NCI-H510A (cell line): ENCODE data around the gene PI16.

Experiments
- DNase-seq: peaks from one replicate; lab custom pipeline; 2025; lab: John Stamatoyannopoulos, UW

Gene PI16, protein sequence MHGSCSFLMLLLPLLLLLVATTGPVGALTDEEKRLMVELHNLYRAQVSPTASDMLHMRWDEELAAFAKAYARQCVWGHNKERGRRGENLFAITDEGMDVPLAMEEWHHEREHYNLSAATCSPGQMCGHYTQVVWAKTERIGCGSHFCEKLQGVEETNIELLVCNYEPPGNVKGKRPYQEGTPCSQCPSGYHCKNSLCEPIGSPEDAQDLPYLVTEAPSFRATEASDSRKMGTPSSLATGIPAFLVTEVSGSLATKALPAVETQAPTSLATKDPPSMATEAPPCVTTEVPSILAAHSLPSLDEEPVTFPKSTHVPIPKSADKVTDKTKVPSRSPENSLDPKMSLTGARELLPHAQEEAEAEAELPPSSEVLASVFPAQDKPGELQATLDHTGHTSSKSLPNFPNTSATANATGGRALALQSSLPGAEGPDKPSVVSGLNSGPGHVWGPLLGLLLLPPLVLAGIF

DNA sequence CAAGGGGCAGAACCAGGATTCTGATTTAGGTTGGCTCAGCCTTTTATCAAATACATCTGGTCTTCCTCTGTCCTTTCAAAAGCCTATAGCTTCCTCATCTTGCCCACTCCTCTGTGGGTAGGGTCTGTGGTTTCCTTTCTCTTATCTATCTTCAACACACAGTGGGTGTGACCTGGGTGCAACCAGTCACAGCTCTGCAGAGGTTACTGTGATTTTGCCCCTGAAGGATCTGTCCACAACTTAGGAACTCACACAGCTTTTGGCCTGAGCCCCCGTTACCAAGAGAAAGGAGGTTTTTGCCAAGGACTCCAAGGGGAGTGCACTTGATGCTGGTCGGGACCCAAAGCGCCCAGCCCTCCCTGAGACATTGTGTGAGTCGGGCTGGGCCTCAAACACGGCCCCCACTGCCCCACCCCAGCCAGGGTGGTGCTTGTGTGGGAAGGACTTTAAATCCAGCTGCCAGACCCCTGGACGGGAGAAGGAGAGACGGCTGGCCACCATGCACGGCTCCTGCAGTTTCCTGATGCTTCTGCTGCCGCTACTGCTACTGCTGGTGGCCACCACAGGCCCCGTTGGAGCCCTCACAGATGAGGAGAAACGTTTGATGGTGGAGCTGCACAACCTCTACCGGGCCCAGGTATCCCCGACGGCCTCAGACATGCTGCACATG lies at the start of gene PI16:
TSS of gene PI16 (plus strand) at position 477 of the 670 bp plus-strand sequence. CDS start at position 500, 23 bp downstream.
- no peak for DNase-seq

GRCh38 chr6:36904851-36905393 lies 49.6 kb upstream of the PI16 start:
- no peak for DNase-seq

DNA sequence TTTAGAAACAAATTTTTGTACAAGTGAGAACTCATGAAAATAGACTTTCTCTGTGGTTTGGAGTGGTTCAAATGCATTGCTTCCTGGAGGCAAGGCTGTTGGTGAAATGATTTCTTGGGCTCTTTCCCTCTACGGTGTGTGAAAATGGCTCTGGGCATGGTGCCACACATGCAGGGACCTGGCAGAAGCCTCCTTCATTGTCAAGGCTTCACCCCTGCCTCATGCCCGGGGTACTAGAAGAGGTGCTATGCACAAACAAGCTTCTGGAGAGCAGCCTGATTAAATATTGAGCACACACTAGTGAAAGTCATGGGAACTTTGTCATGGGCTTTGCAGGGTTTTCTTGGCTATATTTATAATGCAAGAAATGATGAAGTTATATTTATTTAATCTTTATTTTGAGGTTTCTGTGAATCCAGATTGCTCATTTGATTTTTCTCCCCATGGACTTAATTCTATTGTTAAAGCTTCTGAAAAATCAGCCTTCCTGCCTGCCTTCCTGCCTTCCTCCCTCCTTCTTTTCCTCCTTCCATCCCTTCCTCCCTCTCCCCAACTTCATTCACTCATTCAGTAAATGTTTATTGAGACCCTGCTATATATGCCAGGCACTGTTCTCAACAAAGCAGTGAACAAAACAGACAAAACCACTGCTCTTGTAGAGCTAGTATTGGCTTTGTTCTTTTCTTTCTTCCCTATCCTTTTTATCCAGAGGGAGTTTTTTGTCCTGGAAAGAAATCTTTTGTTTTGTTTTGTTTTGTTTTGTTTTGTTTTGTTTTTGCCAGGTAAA lies 47.8 kb upstream of the PI16 start:
- DNase-seq: no peak

DNA sequence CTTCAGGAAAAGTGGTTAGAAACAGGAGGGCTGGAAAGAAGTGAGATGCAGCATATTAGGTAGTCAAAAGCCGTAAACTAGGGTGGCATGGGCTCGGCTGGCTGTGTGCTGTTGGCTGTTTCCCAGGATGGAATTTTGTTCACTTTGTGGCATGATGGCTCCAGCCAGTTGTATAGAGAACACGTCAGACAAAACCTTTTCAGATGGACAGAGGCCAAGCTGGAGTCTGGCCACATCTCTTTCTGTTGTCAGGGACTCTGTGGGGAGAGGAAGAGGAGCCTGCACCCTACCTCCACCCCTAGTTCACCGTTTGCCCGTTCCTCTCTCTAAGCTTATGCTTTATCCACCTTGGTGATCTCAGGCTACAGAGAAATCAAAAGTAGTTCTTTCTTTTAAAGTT lies 46.8 kb upstream of the PI16 start:
- DNase-seq: no peak

- no peak for DNase-seq
These were observed 45.8 kb upstream of the PI16 start for GRCh38 chr6:36908747-36909146.

- no peak for DNase-seq
These were observed 42.5 kb upstream of the PI16 start for GRCh38 chr6:36912030-36912454.

GRCh38 chr6:36912586-36912985 lies 42.0 kb upstream of the PI16 start:
- no peak for DNase-seq

DNA sequence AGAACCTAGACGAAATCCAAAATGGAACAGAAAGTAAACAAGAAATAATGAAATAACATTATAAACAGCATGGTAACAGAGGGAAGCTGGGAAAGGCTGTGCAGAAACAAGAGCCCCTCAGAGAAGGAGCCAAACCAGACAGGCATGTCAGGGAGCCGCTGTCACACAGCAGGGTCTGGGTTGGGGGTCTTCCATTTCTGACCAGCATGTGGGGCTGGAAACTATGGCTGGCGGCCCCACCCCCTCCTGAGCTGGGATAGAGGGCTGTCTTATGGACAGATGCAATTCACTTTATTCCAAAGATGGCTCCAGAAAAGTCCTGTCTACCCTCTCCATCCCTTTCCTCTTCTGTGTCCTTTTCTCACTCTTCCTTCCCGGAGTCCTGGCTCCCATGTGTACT lies 41.5 kb upstream of the PI16 start:
- no peak for DNase-seq

DNA sequence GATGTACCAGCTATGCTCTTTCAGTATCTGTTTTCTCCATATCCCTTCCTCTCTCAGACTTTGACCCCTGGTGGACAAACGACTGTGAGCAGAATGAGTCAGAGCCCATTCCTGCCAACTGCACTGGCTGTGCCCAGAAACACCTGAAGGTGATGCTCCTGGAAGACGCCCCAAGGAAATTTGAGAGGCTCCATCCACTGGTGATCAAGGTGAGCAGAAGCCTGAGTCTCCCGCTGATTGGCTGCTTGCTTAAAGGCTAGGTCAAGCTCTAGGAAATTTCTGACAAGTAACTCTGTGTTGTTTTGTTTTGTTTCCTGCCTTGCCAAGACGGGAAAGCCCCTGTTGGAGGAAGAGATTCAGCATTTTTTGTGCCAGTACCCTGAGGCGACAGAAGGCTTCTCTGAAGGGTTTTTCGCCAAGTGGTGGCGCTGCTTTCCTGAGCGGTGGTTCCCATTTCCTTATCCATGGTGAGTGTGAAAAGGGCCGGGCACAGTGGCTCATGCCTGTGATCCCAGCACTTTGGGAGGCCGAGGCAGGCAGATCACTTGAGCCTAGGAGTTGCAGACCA lies 40.2 kb upstream of the PI16 start:
- DNase-seq: no peak

DNA sequence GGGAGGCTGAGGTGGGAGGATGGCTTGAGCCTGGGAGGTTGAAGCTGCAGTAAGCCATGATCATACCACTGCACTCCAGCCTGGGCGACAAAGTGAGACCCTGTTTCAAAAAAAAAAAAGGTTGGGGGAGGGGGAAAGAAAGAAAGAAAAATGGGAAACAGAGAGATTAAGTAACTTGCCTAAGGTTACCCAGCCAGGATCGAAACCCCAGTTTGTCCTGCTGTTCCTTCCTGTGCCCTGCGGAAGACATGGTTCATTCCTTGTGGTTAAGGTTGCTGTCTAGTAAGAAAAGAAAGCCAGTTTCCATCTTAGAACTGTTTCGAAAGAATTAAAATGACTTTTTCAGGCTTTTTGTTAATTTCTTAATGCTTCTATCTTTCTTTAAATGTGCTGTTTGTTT lies 38.9 kb upstream of the PI16 start:
- no peak for DNase-seq

DNA sequence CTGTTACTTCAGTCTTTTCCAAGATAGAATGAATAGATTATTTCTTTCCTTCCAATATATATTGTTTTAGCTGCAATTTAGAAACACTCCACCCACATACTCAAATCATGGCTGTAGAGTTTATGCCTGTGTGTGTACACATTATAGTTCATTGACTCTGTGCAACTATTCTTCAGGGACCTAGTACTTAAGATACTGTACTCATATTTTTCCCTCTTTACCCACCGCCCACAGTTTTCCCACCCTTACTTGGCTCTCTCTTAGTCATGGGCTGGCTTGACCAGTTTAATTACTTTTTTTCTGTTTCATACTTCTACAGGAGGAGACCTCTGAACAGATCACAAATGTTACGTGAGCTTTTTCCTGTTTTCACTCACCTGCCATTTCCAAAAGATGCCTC lies 38.4 kb upstream of the PI16 start:
- DNase-seq: no peak

- DNase-seq: no peak
These were observed 36.9 kb upstream of the PI16 start for GRCh38 chr6:36917541-36918193.

DNA sequence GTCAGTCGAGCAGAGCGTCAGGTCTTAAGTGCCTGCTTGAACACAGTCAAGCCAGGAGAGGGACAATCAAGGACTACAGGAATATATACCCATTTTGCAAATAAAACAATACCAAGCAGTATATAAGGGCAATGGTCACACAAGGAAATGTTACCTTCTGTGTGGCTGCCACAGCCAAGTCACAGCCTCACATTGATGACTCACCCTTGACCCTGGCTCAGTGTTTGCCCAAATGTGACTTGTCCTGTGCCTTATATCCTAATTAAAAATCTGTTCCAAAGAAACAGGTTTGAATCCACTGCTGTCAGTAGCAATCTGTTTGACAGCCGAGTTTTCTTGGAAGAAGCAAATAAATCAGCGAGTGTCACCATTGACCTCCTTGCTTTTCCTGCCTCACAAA lies 34.5 kb upstream of the PI16 start:
- no peak for DNase-seq

DNA sequence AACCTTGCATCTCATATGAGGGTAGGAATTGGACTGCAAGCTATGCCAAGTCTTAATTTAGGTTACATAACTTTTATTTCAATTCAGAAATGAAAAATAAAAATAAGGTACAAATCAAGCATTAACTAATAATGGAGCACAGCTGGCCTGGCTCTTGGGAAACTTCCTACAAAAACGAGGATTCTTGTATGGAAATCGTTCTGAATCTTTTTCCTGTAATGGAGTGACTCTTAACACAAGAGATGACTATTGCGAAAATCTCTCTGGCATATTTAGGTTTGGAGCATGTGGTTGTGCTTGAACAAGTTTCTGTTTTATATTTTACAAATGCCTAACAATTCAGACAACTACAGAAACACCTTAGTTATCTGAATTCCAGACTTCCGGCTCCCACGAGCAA lies 34.0 kb upstream of the PI16 start:
- DNase-seq: no peak

- no peak for DNase-seq
These were observed 30.4 kb upstream of the PI16 start for GRCh38 chr6:36924131-36924530.

GRCh38 chr6:36924778-36925374 lies 29.7 kb upstream of the PI16 start:
- DNase-seq: no peak

- no peak for DNase-seq
These were observed 28.7 kb upstream of the PI16 start for GRCh38 chr6:36925809-36926208.

DNA sequence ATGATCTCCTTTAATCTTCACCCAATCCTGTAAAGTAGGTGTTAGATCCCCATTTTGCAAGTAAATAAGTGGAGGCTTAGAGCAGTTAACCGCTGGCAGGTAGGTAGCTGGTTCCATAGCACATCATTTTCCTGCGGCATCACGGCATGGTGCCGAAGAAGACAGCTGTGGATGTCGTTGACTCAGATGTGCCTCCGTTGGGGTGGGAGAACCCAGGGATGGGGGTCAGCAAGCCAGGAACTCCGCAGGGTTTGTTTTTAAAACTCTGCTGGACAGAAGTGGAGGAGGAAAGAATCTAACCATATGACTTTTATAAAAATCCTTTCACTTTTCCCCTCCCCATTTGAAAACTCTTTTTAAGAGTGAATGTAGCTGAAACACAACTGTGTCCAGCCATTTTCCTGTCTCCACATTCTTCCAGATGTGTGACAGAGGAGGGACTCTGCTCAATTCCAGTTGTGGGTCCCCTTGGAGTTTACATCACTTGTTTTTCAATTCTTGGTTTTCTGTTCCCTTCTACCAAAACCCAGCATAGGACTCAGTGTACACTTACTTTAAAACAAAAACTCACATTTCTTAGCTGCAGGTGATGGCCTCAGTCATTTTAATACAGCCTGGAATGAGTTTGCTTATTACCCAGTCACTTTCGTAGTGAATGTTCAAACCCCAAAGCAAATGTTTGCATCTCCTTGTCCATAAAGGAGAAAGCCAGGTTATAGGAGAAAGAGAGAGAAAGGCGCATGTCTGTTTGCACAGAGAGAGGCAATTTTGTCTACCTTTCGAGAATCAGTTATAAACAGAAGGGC lies 27.6 kb upstream of the PI16 start:
- DNase-seq: no peak

- no peak for DNase-seq
These were observed 26.6 kb upstream of the PI16 start for GRCh38 chr6:36927691-36928546.
